Activated CD4-positive, alpha-beta T cell treated with anti-CD3 and anti-CD28 coated beads, Interleukin-10, Interleukin-2, amounts not matched to agents 100 ng/mL and 50 ng/mL, durations not matched to agents 16 hours and 8 hours (primary cell): Measurements from ENCODE around the gene TCOF1.

Experiments
- DNase-seq: peaks from one replicate; pipeline ENCODE4 v3.0.0-alpha.2; 2020

Gene TCOF1

DNA sequence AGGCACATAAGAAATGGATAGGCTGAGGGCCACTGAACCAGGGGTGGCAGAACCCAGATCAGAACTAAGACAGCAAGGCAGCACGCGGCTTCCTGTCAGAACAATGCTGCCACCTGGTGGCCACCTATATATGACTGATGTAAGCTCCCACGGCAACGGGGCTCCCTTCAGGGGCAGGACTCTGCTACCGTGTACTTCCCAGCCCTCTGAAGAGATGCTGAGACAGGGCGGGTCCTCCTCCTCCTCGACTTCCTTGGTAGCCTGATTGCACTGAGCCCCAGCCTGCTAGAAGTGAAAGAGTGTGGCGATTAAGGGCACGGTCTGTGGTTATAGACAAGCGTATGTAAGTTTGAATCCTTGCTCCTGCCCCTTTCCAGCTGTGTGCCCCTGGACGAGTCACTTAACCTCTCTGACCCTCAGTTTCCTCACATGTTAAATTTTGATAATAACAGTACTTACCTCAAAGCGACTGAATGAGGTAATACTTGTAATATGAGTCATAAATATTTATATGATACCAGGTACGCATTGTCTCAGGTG is 78.7 kb downstream of the TCOF1 start:
- DNase-seq, result peak; percentile 93

DNA sequence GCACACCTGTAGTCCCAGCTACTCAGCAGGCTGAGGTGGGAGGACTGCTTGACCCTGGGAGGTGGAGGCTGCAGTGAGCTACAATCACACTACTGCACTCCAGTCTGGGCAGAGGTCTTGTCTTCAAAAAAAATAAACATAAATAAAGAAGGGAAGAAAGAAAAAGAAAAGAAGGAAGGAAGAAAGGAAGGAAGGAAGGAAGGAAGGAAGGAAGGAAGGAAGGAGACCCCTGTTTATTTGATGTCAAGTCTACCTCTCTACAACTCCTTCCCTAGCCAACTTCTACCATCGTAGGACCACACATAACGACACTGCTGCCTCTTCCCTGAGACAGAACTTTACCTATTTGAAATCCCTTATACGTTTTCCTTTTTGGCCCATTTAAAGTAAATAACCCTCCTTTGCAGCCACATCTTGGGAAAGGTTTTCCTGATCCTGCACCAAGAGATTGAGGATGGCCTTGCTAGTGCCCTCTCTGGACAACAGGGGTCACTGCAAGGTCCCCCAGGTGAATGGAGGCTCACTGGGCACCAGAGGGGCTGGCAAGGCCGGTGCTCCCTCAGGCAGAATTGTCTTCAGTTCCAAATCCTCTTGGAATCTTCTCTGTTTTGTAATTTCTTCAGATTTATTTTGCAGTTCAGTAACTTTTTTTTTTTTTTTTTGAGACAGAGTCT is 81.5 kb downstream of the TCOF1 start:
- no peak for DNase-seq

DNA sequence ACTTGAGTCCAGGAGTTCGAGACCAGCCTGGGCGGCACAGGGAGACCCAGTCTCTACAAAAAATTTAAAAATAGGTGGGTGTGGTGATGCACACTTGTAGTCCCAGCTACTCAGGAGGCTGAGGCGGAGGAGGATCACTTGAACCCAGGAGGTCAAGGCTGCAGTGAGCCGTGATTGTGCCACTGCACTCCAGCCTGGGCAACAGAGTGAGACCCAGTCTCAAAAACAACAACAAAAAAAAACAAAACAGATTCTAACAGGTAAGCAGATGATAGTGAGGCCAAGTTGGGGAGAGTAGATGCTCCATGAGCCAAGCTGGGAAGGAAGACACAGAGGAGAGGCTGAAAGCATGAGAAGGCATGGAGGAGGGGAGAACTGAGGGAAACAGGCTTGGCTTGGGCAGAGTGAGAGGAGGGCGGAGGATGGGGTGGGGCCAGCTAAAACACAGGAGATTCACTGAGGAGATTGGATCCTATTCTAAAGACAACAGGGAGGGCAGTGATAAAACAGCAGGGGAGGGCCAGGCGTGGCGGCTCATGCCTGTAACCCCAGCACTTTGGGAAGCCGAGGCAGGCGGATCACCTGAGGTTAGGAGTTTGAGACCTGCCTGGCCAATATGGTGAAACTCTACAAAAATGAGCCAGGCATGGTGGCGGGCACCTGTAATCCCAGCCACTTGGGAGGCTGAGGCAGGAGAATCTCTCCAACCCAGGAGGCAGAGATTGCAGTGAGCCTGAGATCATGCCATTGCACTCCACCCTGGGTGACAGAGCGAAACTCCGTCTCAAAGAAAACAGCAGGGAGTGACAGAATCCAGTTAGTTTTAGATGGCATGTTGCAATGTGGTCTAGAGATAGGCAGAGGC is 83.7 kb downstream of the TCOF1 start:
- no peak for DNase-seq

DNA sequence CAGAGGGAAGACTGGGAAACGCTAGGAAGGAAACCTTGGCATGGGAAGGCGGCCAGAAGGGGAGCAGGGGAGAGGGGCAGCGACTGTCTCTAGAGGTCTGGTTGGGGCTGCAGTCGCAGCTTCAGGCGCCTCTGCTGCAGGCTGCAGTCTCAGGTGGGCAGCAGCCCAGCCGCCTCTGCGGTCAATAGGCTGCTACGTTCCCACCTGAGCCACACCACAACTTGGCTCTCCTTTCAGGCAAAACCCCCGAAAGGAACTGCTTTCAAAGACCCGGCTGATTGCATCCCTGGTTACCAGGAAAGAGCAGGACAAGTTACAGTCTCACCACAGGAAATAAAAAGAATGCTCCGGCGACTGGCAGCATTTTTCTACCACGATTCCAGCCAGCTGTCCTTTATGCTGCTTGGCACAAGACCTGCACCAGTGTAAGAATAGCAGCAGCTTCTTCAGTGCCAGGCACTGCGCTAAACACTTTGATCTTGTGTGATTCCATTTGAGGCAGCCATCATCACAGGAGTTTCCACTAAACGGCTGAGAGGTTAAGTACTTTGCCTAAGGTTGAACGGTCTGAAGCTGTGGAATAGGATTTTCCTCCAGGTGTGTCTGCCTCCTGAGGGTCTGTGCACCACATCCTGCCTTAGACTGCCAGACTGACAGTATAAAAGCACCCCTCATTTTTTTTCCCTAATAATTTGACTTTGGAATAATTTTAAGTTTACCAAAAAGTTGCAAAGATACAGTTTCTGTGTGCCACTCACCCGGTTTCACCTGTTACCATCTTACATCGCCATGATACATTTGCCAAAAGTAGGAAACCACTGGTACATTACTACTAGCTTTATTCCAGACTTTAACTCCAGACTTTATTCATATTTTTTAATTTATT is 84.6 kb downstream of the TCOF1 start:
- no peak for DNase-seq

DNA sequence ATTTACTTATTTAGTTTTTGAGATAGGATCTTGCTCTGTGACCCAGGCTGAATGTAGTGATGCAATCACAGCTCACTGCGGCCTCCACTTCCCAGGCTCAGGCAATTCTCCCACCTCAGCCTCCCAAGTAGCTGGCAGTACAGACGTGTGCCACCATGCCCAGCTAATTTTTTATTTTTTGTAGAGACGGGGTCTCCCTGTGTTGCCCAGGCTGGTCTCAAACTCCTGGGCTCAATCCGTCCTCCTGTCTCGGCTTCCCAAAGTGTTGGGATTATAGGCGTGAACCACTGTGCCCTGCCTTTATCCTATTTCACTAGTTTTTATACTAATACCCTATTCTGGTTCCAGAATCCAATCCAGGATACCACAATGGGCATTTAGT is 85.2 kb downstream of the TCOF1 start:
- no peak for DNase-seq

DNA sequence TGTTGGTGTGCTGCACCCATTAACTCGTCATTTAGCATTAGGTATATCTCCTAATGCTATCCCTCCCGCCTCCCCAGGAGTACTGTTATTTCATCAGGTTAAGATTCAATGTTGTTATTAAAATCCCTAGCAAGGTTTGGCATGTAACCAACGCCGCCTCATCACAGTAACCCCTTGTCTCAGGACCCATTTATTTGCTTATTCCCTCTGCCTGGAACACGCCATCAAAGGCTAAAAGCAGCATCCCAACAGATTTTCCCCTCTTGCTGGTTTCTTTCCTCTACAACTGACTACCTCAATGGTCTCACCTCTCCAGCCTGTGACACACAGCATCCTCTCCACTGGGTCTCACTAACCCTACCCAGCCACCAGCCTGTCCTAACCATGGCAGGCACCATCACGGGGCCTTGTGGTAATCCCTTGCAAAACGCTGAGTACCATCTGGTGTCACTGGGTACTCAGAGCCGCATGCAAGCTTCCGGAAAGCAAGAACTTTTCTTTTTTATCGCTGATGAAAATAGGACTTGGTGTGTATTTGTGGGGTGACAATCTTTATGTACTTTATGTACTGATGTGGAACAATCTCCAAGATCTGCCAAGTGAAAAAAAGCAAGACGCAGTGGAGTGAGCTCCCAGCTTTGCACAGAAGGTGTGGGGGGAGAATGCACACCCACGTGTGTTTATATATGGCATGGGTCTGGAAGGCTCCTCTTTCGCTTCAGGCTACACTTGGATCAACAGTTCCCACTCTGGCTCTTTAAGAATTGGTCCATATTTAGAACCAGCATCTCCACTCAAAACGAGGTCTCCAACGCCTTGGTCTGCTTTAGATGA is 86.0 kb downstream of the TCOF1 start:
- DNase-seq, result no peak

DNA sequence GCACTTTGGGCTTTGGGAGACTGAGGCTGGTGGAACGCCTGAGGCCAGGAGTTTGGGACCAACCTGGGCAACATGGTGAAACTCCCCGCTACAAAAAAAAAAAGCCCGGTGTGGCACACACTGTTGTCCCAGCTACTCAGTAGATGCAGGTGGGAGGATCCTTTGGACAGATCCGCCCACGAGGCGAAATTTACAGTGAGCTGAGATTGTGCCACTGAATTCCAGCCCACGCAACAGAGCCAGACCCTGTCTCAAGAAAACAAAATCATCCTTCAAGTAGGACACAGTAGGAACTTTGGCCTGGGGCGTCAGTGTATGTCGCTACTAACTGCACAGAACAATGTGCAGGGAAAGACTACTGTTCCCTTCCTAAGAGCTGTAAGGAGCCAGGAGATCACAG is 87.3 kb downstream of the TCOF1 start:
- no peak for DNase-seq

DNA sequence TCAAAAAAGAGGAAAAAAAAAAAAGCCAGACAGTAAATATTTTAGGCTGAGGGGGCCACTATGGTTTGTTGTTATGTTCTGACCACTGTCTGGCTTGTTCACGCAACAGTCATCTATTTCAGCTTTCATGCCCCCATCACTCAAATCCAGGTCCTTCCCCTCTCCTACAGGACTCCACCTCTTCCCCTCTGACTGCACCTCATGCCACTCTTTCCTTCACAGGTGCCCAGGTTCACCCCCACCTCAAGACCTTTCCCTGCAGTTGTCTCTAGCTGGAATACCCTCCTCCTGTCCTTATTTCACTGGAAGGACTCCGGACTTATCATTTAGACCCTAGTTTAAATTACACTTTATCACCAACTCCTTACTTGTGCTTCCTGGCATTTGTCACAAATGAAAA is 88.6 kb downstream of the TCOF1 start:
- DNase-seq, result no peak

DNA sequence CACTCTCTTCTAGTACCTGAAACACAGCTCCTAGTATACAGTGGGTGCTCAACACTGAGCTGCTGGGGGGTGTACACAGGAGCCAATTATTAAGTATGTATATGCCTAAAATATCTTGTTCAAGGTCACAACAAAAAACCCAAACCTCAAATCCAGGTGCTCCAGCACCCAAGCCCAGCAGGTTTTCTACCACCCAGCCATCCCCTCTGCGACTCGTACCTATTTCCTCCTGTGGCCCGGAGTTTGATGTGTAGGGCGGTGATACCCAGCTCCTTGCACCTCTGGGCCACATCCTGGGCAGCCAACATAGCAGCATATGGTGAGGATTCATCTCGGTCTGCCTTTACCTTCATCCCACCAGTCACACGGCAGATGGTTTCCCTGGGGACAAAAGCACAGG is 89.1 kb downstream of the TCOF1 start:
- no peak for DNase-seq

DNA sequence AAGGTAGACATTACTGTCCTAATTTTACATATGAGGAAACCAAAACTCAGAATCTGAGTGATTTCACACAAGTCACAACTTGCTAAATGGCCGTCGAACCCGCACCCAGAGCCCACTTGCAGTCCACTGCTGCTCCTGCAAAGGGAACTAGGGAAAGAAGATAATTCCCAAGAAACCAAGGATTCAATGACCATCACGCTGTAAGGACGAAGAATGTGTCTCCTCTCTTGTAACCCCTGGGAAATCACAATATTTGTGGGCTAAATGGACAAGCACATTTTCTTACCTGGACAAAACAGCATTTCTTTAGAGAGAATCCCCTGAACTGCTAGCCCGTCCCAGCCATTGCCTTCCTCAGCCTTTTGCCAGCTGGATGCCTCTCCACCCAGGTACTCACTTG is 89.7 kb downstream of the TCOF1 start:
- no peak for DNase-seq

DNA sequence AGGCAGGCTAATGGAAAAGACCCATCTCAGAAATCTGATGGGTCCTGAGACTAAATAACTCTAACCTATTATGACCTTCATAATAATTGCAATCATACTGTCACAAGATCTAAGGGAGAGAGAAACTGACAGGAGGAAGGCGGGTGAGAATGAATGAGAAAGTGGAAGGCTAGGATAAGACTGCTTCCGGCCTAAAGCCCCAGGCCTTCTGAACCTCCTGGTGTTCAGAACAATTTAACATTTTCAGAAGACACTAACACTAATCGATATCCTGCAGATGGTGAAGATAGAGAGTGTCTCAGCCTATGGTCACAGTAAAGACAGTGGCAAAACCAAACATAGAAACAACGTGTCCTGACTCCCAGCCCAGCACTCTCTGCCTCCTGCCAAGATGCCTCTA is 90.8 kb downstream of the TCOF1 start:
- DNase-seq, result peak; percentile 35

DNA sequence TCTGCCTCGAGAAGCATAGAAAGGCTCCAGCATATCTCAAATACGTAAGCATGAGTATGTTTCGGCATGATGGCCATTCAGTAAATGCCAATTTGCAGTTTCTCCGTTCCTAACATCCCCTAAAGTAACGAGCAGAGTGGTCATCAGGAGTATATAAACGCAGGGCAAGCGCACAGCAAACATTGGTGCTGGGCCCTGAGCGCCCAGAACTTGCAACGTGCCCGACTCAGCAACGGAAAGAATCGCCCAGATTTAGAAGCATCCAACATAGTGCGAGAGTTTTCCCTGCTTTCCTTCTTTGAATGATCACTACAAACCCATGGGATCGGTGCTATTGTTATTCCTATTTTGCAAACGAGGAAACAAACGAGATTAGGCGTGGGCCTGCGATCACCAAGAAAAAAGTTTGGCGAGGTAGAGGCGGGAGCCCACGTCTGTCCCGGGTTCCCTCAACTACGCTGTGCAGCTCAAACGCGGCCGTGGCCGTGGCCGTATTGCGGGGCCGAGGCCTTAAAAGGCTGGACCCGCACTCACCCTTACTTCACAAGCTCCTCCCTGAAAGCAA is 91.5 kb downstream of the TCOF1 start:
- no peak for DNase-seq
